CD4-positive, alpha-beta T cell treated with Interleukin-10 for 1 hour (primary cell): Measurements from ENCODE around the gene OCA2.
"Not testable (repeated sequence)": the region's sequence is repeated elsewhere in the genome, so short reads cannot be mapped to it uniquely, and the experiment has no call there.

Experiments used
- DNase-seq: peaks from one replicate; pipeline ENCODE4 v3.0.0-alpha.2; 2020

OCA2 gene

DNA sequence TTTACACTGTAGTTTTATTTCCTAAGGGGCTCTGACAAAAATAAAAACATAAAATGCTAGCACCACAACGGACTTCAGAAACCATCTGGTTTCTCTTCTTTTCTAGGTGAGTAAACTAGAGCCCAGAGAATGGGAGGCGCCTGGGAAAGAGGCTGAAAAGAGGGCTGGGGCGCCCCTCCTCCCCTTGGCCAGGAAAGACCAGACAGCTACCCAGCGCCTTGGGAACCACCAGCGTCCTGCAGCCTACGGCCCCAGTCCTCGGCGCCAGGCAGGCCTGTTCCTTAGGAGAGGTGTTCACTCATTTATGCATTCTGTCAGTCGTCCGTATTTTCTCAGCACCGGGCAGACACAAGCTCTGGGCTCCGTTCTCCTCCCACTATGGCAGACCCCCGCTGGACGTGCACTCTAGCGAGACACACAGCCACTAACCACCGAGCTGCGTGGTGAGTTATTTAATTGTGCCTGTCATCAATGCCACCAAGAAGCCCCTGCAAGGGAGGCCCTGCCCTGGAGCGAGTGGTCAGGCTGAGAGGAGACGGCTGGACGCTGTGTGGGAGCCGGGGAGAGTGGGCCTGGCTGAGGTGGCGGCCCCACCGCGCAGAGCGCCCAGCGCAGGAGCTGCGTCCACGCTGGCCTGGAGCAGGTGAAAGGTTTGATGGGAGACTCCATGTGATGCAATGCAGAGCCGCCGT, 294.4 kb downstream of the OCA2 start:
- no peak for DNase-seq

DNA sequence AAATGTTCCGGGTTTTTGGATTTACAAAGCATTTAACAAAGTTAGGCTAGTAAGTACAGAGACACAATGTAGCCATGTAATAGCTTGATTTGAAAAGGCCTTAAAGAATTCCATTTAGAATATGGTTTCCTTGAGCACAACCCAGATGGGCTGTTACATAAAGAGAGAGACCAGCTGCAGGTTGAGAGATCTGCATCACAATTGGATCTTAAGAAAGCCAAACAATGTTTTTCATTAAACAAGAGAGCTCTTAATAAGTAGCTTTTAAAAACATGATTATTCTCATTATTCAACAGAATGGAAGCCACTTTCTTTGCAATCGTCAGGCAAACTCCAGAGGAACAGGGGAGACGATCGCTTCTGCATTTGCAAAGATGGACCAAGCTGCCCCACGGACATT, 300.3 kb downstream of the OCA2 start:
- no peak for DNase-seq

DNA sequence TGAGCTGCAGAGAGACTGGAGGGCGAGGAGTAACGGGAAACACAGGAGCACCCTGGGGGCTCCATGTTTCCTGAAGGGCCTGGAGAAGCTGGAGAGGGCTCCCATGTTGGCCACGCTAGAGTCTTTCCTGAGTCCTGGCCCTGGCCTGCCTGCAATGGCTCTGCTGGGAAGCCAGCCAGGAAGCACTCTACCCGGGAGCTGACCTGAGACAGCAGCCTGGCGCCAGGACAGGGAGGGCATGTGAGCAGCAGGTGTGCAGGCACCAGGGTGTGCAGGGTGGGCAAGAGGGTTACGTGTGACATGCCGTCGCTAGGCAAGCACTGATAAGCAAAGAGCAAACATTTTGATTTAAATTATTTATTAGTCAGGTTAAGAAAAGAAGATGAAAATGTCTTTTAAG, 301.4 kb downstream of the OCA2 start:
- DNase-seq: no peak

DNA sequence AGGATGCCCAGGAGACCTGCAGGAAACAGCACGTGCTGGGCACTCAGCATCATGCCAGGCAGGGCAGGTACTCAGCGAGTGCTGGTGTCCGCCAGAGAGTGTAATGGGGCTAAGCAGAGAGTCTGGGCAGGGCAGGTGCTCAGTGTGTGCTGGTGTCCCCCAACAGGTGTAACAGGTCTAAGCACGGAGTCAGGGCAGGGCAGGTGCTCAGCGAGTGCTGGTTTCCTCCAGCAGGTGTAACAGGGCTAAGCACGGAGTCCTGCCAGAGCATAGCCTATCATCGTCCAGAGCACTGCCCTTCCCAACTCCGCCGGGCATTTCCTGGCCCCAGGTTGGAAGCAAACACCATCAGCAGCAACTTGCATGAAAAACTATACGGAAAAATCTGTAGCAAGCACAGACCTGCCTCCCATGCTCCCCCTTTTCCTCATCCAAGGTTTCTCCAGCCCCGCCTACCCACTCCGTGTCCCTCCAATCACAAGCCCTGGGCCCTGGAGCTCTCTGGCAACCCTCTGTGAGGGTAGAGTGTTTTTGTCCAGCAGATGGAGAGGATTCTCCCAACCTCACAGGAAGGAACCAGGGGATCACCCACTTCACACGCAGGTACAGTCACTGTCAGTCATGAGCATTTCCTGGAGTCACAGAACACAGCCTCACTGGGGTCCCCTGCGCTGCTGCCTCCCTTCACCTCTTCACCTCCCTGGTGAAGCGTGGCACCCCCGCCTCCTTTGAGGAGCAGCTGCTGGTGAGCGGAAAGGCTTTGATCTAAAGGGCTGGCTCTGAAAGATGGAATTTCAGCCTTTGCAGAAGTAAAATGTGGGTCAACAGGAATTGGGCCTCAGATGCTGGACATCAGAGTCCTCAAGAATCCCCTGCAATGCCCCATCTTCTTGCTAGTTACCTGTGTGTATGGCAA, 302.5 kb downstream of the OCA2 start:
- no peak for DNase-seq

DNA sequence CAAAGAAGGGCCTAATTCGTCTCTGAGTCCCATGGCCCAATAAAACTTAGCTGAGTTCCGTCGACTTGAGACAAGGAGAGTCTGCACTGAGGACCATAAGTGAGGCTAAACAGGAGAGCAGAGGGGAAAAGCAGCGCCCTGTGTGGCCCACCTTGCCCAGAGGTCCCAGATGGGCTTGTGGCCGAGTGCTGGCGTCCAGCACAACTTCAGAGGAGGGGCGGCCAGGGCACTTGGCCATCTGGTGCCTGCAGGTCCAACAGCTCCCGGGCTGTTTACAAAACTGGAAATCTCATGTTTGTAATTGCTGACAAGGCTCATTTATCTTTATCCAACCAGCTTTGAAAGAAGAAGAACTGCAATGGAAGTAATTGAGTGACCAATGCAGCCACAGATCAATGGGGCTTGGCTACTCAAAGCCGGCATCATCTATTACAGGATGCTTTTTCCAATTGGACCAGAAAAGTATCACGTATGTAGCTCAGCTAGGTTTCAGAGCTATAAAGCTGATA, 306.3 kb downstream of the OCA2 start:
- no peak for DNase-seq

DNA sequence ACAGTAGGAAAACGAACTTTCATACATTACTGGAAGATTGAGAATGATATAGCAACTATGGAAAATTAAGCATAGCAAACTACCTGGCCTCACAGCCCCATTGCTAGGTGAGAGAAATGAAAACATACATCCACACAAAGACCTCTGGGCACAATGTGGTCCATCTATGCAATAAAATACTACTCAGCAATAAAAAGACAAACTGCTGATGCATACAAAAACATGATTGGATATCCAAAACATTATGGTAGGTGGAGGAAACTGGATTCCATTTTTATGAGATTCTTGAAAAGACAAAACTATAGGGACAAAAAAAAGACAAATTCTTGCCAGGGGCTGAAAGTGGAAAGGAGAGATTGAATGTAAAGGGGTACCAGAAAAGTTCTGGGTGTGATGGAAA, 308.8 kb downstream of the OCA2 start:
- no peak for DNase-seq

DNA sequence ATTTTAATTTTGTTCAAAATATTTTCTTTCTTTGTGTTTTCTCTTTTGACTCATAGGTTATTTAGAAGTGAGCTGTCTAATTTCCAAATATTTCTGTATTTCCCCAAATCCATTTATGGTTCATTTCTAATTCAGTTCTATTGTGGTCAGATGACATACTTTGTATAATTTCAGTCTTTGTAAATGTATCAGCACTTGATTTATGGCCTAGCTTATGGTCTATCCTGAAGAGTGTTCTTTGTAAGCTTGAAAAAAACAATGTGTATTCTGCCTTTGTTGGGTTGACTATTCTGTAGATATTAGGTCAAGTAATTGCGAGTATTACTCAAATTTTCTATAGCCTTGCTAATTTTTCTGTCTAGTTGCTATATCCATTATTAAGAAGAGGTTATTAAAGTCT, 311.2 kb downstream of the OCA2 start:
- no peak for DNase-seq

DNA sequence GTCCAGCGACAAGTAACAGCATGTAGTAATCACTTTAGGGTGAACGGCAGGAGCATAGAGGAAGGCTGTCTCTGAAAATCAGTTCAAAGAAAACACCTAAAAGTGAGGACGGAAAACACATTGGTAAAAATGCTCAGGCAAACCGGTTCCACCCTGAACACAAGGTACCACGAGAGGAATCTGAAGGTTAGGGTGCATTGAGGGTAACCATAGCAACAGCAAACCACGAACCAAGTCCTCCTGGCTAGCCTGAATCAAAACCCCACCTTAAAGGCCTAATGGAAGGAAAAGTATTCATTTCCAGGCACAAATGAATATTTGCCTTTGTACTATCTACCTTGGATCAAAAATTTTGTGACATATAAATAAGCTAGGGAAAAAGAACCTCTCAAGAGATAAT, 315.0 kb downstream of the OCA2 start:
- no peak for DNase-seq

DNA sequence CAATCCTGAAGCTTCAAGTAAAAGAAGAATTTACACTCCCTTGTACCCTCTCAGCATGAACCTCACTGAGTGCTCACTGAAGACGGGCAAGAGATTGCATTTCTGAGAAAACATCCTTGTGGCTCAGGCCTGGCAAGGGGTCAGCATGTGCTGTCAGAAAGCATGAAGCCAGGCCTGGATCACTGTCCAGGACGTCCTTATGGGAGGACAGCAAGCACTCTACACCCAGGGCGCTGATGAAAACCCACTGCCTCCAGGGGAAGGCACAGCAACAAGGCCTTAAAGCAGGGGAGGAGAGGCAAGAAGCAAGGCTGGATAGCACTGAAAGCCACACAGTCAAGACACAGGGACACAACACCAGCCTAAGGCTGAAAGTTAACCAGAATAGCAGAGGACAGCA, 315.4 kb downstream of the OCA2 start:
- no peak for DNase-seq

DNA sequence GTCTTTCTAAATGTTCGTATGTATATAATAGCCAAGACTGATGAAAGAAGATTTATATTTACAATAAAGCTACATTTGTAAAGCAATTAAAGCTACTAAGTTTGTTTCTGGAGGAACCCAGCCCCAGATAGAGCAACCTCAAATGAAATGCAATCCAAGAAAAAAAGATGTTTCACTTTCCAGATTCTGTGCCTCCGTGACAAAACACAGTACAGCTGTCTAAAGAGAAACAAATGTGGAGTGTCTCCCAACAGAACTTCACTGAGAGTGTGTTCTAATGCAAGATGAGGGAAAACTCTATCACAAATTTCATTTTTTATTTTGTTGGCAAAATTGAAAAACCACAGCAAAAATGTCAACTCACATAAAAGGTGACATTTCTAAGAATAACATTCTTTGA, 317.0 kb downstream of the OCA2 start:
- DNase-seq: no peak

DNA sequence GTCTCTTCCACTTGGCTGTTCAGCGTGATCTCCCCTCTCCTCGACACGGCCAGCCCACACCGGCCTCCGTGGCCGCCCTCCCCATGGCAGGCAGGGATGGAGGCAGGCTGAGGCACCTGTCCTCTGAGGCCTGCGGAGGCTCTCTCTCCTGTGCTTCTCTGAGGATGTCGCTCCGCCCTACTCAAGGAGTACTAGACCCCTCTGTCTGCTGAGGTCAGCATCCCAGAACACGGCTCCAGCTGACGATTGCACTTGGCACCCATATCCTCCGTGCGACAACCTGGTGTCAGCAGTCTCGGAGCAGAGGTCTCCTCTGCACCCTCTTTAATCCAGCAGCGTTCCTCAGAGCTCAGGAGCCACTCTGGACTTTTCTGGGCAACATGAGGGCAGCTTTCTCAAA, 322.6 kb downstream of the OCA2 start:
- no peak for DNase-seq

DNA sequence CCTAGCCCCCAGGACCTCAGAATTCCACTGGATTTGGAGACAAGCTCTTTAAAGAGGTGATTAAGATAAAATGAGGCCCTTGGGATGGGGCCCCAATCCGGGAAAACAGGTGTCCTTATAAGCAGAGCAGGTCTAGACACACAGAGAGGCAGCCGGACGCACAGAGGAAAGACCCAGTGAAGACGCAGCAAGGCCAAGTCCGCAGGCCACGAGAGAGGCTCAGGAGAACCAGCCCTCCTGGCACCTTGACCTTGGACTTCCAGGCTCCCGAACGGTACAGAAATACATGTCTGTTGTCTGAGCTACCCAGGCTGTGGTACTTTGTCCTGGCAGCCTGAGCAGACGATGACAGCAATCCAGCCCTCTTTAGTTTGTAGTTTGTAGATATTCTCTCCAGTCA, 324.5 kb downstream of the OCA2 start:
- DNase-seq: no peak

DNA sequence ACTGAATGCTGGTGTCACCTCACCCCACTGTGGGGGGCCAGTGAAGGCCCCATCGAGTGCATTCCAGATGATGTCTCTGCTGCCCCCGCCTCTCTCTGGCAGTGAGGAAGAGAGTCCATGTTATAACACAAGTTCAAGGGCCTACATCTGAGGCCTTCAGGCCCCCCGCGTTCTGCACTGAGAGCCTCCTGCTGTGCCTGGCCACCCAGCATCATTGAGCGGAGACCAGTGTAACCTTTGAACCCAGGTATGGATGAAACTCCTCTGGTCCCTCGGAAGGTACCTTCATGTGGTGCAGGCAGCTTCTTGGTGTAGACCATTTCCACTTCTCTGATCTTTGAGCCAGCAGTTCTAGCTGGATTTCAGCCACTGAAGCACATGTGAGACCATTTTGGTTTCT, 324.9 kb downstream of the OCA2 start:
- no peak for DNase-seq

DNA sequence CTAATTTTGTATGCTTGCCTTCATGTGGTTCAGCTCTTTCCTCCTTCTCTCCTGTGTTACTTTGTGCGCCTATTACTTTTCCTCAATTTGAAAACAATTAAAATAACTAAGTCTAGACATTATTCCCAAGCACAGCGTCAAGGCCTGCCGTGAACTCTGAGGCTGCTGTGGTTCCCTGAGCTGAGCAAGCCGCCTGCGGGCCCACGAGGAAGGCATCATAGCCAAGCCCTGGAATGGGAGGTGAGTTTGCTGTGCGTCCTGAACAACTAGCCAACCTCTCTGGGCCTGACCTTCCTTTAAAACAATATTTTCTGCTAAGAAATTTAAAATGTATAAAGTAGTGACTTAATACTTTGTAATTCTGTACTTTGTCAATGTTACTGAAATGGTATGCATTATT, 327.2 kb downstream of the OCA2 start:
- DNase-seq: no peak

DNA sequence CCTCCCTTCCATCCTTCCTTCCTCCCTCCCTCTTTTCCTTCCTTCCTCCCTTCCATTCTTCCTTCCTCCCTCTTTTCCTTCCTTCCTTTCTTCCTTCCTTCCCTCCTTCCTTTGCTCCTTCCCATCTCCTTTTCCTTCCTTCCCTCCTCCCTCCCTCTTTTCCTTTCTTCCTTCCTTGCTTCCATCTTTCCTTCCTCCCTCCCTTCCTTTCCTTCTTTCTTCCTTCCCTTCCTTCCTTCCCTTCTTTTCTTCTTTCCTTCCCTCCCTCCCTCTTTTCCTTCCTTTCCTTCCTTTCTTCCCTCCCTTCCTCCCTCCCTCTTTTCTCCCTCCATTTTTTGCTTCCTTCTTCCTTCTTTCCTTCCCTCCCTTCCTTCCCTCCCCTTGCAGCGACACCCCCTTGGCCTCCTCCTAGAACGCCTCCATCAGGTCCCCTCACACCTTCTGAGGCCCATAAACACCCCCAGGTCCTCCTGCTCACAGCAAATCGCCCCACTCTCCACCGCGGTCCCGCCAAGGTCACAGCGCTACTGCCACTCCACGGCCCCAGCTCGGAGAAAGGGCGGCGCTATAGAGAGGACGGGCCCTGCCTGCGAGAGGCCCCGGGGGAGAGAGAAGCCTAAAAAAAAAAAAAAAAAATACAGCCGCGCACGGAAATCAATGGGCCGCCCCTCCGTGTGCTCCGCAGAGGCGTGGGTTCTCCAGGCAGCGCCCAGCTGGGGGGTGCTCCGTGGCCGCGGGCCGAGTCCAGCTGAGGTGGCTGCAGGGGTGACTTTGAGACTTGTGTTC, 328.2 kb downstream of the OCA2 start:
- DNase-seq: no peak

DNA sequence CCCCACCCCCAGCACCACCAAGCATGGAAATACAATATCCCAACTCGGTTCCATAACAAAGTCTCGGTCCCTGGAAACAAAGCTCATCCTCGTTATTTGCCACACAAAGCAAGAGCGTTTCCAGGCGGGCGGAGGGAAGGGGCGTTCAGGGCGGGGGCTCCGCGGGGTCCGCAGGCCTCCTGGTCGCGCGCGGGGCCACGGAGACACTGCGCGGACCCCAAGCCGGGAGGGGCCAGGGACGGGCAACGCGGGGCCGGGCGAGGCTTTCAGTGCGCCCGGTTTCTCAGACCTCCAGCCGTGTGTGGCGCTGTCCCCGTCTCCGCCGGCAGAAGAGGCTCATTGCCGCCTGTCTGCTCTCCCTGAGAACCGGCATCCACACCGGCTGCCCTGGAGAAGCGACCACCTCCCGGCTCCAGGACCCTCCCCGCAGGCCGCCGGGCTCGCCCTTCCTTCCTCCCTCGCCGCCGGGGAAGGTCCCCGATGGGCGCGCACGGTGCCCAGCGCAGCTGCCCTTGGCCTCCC, 329.0 kb downstream of the OCA2 start:
- DNase-seq: no peak

DNA sequence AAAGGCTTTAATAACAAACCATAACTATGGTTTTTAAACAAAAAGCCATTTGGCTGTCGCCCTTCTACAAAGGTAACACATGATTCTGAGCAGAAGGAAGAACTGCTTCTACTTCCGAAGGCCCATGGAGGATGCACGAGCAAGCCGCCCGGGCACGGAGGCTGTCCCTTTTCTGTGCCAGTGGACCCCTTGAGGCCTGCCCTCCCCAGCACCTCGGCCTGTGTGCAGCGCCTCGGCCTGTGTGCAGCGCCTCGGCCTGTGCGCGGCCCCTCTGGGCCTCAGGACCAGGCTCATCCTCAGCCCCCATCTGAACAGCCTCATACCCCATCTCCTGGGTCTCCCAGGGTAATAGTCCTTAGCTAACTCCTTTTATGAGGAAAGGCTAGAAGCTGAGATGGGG, 329.5 kb downstream of the OCA2 start:
- DNase-seq: no peak

DNA sequence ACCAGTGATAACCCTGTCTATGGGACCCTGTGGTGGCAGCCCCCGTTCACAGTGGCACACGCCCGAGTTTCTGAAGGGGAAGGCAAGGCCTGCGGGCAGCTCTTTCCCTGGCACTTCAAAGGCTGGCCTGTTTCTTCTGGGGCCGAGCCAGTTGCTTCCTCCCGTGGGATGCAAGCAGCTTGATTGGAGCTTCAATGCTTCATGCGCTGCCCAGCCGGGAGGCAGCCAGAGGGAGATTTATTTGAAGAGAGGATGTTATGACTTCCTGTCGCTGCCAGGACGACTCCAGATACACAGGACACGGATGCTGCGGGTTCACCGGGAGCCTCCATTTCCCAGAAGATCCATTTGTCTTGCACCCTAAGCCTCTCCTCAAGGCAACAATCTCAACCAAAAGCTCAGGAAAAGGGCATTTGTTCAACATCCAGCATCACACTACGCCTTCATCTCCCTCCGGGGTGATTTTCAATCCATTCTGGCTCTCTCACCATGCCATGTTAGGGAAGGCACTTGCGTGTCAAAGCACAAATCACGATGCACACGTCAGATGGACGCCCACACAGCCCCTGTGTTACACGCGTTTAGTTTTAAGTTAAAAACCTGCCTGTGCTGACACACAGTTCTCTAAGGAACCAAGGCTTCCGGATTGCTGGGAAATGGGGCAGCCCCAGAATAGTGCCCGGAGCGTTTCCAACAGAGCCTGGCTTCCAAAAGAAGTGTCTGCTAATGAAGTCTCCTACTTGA, 330.2 kb downstream of the OCA2 start:
- DNase-seq: no peak

DNA sequence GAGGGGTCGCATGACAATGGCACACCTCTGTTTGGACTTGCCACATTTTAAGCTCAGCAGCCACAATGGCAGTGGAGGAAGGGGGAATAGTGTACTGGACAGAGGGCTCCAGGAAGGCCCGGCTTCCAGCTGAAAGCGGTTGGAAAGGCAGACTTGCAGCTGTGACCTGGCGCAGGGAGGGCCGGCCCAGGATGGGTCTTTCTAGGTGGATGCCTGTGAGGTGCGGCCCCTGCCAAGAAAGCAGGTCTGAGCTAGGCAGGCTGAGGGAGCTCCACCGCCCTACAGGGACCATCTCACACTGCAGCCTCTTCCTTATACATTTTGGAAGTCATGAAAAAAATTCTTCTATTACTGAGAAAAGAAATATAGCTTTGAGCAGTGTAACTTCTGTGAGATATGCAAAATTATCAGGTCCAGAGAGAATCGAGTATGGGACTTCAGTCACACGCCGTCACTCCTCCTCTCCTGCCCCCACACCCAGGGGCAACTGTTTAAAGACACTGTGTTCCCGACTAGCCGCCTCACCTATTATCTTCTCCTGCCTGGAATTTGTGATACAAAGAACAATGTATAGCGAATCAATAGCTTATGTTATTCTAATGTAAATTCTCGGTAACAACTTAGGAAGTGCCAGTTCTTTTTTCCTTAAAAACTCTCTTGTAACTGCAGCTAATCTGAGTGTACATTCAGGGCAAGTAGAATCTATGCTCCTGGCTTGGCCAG, 331.0 kb downstream of the OCA2 start:
- no peak for DNase-seq

DNA sequence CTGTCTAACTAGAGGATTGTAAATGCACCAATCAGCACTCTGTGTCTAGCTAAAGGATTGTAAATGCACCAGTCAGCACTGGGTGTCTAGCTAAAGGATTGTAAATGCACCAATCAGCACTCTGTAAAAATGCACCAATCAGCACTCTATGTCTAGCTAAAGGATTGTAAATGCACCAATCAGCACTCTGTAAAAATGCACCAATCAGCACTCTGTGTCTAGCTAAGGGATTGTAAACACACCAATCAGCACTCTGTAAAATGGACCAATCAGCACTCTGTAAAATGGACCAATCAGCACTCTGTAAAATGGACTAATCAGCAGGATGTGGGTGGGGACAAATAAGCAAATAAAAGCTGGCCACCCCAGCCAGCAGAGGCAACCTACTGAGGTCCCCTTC, 331.7 kb downstream of the OCA2 start:
- DNase-seq: not testable (repeated sequence)

DNA sequence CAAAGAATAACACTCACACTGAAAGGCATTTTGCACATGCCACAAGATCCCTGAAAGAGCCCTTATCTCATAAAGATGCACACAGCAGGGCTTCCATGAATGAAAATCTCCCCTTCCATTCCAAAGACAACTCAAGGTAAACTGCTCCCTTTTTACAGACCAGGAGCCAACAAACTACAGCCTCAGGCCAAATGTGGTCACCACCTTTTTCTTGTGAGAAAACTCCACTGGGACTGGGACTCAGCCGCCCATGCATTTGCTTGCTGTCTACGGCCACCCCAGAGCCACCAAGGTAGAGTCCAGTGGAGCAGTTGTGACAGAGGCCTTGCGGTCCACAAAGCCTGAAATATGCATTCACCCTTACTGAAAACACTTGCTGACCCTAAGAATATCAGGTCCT, 334.8 kb downstream of the OCA2 start:
- no peak for DNase-seq

DNA sequence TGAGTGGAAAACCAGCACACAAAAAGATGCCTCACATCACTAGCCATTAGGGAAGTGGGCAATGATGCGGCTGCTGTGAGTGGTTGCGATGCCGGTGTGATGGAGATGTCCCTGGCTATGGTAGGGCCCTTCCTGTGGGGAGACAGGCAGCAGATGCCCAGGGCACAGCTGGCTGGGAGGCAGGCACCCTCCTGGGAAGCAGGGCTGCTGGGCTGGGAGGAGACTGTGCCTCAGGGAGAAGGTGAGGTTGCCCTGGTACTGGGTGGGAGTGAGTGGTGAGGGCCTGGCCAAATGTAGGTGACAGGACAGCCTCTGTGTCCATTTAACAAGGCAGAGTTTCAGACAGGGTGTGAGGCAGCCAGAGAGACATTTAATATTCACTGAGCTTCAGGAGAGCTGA, 335.6 kb downstream of the OCA2 start:
- no peak for DNase-seq
